Smooth muscle cell (in vitro differentiated cells): ENCODE measurements around the gene WDR89. TPM values are rescaled to one million over a fixed set of nuclear protein-coding genes. Genes with fewer than 3 reads are reported as not detected.
A peak's percentile ranks its signal among the peaks of the same experiment; 100 is the strongest.

Experiments used
- DNase-seq: peaks from one replicate; lab custom pipeline; 2025; ENCODE audit not compliant: unreplicated experiment; lab: John Stamatoyannopoulos, UW
- H2AFZ ChIP-seq: fragments of 200-600 bp; sonication (generic); 2 replicates; pipeline ENCODE4 v1.6.0; 2016; ENCODE audit warnings: antibody characterized with exemption, low read depth, mild to moderate bottlenecking
- H3F3A ChIP-seq: fragments of 200-600 bp; sonication (generic); 2 replicates; pipeline ENCODE4 v1.6.0; 2017; ENCODE audit warnings: antibody characterized with exemption, low read depth
- H3K27ac ChIP-seq: fragments of 200-600 bp; sonication (generic); 2 replicates; pipeline ENCODE4 v1.5.1; 2016; ENCODE audit warnings: low read depth, mild to moderate bottlenecking
- H3K27me3 ChIP-seq: fragments of 200-600 bp; sonication (generic); 2 replicates; pipeline ENCODE4 v1.6.1; 2016; ENCODE audit warnings: low read depth, mild to moderate bottlenecking
- H3K36me3 ChIP-seq: fragments of 200-600 bp; sonication (generic); 2 replicates; pipeline ENCODE4 v1.5.1; 2016; ENCODE audit warnings: low read depth
- H3K4me1 ChIP-seq: fragments of 200-600 bp; sonication (generic); 2 replicates; pipeline ENCODE4 v1.5.1; 2016; ENCODE audit warnings: low read depth
- H3K4me2 ChIP-seq: fragments of 200-600 bp; sonication (generic); 2 replicates; pipeline ENCODE4 v1.6.0; 2016; ENCODE audit warnings: mild to moderate bottlenecking
- H3K4me3 ChIP-seq: fragments of 200-600 bp; sonication (generic); 2 replicates; pipeline ENCODE4 v1.5.1; 2016; ENCODE audit warnings: mild to moderate bottlenecking
- H3K79me2 ChIP-seq: fragments of 200-600 bp; sonication (generic); 2 replicates; pipeline ENCODE4 v1.6.0; 2016; ENCODE audit warnings: low read depth, mild to moderate bottlenecking
- H3K9ac ChIP-seq: fragments of 200-600 bp; sonication (generic); 2 replicates; pipeline ENCODE4 v1.6.0; 2016; ENCODE audit warnings: low read depth
- H3K9me3 ChIP-seq: fragments of 200-600 bp; sonication (generic); replicated peaks from 2 replicates; pipeline ENCODE4 v1.5.1; 2016; ENCODE audit warnings: low read depth
- H4K20me1 ChIP-seq: fragments of 200-600 bp; sonication (generic); 2 replicates; pipeline ENCODE4 v1.6.0; 2016; ENCODE audit warnings: low read depth
- WGBS: methylation state at CpG from one replicate; pipeline ENCODE4 v1.1.7; 2016; ENCODE audit warnings: low lambda C conversion rate; 5-methylcytosine and 5-hydroxymethylcytosine counted together
- polyA plus RNA-seq: library from polyadenylated mRNA; unstranded; fragments of >200 nt; fragmentation: Nextera tagmentation; extraction: Ambion mirVana; gene quantifications from 2 replicates; pipeline ENCODE4 v1.2.1, GENCODE V29; 2016
- total RNA-seq: library from RNA; depleted of rRNA; stranded (reverse); fragments of >200 nt; gene quantifications from 2 replicates; pipeline ENCODE4 v1.2.3, GENCODE V29; 2014
- TF ChIP-seq, protein P1 (sequence below): fragments of 200-600 bp; sonication (generic); IDR thresholded peaks from 2 replicates; pipeline ENCODE4 v1.5.1; 2017; ENCODE audit warnings: borderline replicate concordance, mild to moderate bottlenecking, antibody characterized with exemption; ENCODE audit not compliant: insufficient read depth, poor library complexity, severe bottlenecking

WDR89 gene
- total and polyA plus RNA-seq, 2 experiments from 2014 or later, result 6.4 to 8.9 TPM

DNA sequence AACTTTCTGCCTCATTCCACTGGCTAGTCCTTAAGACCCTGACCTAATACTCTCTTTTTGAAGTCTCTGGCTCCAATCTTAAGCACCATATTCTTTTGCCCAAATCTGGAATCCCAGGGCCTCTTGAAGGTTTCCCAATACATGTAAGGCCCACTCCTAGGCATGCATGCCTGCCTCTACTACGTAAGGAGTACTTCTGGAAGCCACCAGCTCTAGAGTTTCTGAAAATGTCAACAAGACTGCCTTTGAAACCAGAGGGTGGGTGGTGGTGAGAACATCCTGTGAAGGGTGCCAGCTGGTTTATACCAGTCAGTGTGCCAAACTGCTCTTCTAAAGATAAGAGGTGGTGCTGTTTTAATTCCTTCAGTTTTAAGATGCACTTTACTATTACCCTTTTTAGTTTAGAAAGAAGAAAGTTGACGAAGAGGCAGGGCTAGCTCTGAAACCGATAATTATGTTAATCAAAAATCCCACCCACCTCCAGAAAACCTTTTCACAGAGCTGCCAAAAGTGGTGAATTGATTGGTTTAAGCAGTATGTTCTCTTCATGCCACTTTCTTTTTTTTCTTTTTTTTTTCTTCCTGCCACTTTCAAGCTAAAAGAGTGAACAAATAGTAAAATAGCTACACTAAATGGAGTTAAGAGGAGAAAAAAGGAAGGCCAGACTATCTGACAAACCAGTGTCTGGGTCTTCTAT, 8.7 kb upstream of the WDR89 start:
- H3K4me1 ChIP-seq, result no peaks in the 10 kb centered on the region
- no peak overlapping the region for H3K4me2 ChIP-seq
- no peaks in the 10 kb centered on the region for H3K36me3 ChIP-seq
- 81% methylated on average over 3 of the region's 3 CpGs for WGBS
- no peaks in the 10 kb centered on the region for H3K79me2 ChIP-seq
- H4K20me1 ChIP-seq, result no peaks in the 10 kb centered on the region
- peaks cover 4% of the 10 kb centered on the region for H3F3A ChIP-seq
- peak overlapping the region; percentile 22 for H3K27ac ChIP-seq
- H3K9ac ChIP-seq, result no peak overlapping the region
- TF ChIP-seq, protein P1, sequence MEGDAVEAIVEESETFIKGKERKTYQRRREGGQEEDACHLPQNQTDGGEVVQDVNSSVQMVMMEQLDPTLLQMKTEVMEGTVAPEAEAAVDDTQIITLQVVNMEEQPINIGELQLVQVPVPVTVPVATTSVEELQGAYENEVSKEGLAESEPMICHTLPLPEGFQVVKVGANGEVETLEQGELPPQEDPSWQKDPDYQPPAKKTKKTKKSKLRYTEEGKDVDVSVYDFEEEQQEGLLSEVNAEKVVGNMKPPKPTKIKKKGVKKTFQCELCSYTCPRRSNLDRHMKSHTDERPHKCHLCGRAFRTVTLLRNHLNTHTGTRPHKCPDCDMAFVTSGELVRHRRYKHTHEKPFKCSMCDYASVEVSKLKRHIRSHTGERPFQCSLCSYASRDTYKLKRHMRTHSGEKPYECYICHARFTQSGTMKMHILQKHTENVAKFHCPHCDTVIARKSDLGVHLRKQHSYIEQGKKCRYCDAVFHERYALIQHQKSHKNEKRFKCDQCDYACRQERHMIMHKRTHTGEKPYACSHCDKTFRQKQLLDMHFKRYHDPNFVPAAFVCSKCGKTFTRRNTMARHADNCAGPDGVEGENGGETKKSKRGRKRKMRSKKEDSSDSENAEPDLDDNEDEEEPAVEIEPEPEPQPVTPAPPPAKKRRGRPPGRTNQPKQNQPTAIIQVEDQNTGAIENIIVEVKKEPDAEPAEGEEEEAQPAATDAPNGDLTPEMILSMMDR, result no peak
- H3K4me3 ChIP-seq, result no peak overlapping the region
- DNase-seq, result no peak
- no peak overlapping the region for H2AFZ ChIP-seq
- no peaks in the 10 kb centered on the region for H3K9me3 ChIP-seq
- H3K27me3 ChIP-seq, result no peaks in the 10 kb centered on the region

DNA sequence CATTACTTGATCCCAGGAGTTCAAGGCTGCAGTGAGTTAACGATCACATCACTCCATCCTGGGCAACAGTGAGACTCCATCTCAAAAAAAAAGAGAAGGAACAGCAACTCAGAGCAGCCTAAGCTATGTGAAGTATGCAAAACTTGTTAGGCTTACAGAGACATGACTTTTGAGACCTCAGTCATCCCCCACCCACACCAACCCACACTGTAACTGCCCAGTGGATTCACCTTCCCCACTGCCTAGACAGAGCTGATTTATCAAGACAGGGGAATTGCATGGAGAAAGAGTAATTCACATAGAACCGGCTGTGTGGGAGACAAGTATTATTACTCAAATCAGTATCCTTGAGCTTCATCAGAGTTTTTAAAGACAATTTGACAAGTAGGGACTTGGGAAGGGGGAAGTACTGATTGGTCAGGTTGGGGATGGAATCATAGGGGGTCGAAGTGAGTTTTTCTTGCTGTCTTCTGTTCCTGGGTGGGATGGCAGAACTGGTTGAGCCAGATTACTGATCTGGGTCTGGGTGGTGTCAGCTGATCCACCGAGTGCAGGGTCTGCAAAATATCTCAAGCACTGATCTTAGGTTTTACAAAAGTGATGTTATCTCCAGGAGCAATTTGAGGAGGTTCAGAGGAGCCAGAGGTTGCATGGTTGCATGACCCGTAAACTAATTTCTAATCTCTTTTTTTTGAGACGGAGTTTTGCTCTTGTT, 6.2 kb upstream of the WDR89 start:
- Histone ChIP-seq H3F3A (peaks cover 4% of the 10 kb centered on the region), H3K79me2 (no peaks in the 10 kb centered on the region), H3K9me3 (no peaks in the 10 kb centered on the region), H3K4me2 (peak overlapping the region; percentile 64), H3K4me1 (peaks cover under 1% of the 10 kb centered on the region), H3K36me3 (no peaks in the 10 kb centered on the region), H3K4me3 (no peak overlapping the region), H3K27ac (no peak overlapping the region), H2AFZ (no peak overlapping the region), H3K27me3 (no peaks in the 10 kb centered on the region), H4K20me1 (no peaks in the 10 kb centered on the region), H3K9ac (no peak overlapping the region)
- WGBS, result 44% methylated on average over 6 of the region's 6 CpGs
- no peak for DNase-seq
- TF ChIP-seq, protein P1, result no peak

GRCh38 chr14:63644741-63645140, 3.1 kb upstream of the WDR89 start:
- Histone ChIP-seq H3K27me3 (no peaks in the 10 kb centered on the region), H3F3A (peaks cover 4% of the 10 kb centered on the region), H3K4me1 (peaks cover 4% of the 10 kb centered on the region), H3K36me3 (no peaks in the 10 kb centered on the region), H2AFZ (no peak overlapping the region), H3K79me2 (peaks cover 8% of the 10 kb centered on the region), H3K4me2 (no peak overlapping the region), H3K27ac (no peak overlapping the region), H3K9ac (no peak overlapping the region), H3K9me3 (no peaks in the 10 kb centered on the region), H4K20me1 (no peaks in the 10 kb centered on the region), H3K4me3 (no peak overlapping the region)
- WGBS, result 95% methylated on average over 2 of the region's 2 CpGs
- TF ChIP-seq, protein P1, result no peak
- DNase-seq, result no peak
